HG03521 (cell line): ENCODE data around the gene TRAPPC4.
"Not testable (repeated sequence)": the region's sequence is repeated elsewhere in the genome, so short reads cannot be mapped to it uniquely, and the experiment has no call there.

ENCODE experiments used
- ATAC-seq: cut with Tn5 transposase; IDR thresholded peaks from one replicate; pipeline ENCODE4 v1.9.1; 2021; ENCODE audit warnings: mild to moderate bottlenecking, moderate library complexity; ENCODE audit not compliant: unreplicated experiment

Gene TRAPPC4

DNA sequence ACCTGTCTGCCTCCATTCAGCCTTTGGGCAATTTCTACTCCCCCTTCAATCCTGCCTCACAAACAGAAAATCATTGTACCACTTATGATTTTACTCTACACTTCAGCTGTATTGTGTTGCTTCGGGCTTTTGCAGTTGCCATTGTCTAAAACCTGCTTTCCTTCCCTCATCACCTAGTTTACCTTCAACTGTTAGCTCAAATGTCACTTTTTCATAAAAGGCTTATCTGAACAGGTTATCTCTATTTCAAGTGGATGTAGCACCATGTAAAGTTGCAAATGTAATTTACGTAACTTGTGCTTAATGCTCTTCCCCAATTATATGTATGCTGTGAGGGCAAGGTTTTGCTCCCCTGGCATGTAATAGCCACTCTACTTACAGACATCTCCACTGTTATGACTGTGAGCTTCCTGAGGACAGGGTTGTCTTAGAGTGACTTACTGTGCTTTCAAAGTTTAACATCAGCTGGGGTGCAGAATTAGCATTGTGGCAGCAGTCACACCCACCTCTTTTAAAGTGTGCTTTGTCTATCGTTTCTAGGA lies 5.9 kb upstream of the TRAPPC4 start:
- no peak for ATAC-seq

DNA sequence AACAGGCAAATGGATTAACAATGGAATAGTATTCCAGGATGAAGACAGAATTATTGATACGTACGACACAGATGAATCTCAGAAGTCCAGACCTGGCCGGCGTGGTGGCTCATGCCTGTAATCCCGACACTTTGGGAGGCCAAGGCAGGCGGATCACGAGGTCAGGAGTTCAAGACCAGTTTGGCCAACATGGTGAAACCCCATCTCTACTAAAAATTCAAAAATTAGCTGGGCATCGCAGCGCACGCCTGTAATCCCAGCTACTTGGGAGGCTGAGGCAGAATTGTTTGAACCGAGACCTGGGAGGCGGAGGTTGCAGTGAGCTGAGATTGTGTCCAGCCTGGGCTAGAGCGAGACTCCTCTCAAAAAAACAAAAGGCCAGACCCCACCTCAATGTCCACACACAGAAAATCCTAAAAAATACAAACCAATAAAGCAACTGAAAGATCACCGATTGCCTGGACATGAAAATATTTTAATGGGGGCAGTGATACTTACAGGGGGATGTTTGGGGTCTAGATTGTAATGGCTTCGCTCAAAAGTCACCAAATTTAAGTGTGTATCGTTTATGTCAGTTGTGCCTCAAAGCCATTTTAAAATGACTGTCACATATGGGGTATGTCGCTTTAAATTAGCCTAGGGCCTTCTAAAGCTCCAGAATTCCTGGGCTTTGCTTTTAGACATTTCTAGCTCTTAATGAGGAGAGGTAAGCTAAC lies 4.2 kb upstream of the TRAPPC4 start:
- ATAC-seq: no peak

DNA sequence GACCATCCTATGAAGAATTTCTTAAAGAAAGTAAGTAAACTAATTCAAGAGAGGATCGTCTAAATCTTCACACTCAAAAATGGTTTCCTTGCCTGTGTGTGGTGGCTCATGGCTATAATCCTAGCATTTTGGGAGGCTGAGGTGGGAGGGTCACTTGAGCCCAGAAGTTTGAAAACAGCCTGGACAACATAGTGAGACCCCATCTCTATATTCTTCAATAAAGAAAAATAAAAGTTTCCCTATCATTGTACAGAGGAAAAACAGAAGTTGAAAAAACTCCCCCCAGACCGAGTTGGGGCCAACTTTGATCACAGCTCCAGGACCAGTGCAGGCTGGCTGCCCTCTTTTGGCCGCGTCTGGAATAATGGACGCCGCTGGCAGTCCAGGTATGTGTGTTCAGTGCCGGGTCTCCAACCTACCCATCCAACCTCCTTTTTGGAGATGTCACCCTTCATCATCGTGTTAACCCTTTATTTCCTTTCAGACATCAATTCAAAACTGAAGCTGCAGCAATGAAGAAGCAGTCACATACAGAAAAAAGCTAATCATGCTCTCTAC lies 3.4 kb upstream of the TRAPPC4 start:
- ATAC-seq: no peak

GRCh38 chr11:119016216-119017009 lies 2.2 kb upstream of the TRAPPC4 start:
- no peak for ATAC-seq

- not testable (repeated sequence) for ATAC-seq
These were observed 1.2 kb upstream of the TRAPPC4 start for GRCh38 chr11:119017377-119017776.

- no peak for ATAC-seq
These were observed 1.4 kb downstream of the TRAPPC4 start for GRCh38 chr11:119019996-119020395.

GRCh38 chr11:119021631-119022030 lies 3.1 kb downstream of the TRAPPC4 start:
- no peak for ATAC-seq

DNA sequence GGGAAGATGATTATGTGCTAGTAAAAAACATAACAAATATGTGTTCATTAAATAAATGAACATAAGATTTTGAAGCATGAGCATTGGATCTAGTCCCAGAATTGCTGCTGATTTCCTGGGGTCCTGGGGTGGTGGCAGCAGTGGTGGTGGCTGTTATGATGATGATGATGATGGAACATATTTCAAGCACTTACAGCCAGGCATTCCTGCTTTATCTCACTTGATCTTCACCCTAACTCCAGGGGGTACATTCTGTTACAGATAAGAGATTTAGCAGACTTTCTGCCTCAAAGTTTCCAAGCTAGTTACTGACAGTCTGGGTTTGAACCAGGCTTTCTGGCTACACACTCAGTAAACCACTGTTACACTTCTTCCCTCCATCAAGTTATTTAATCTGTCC lies 5.2 kb downstream of the TRAPPC4 start:
- ATAC-seq: no peak

- ATAC-seq: no peak
These were observed 6.0 kb downstream of the TRAPPC4 start for GRCh38 chr11:119024430-119025098.

DNA sequence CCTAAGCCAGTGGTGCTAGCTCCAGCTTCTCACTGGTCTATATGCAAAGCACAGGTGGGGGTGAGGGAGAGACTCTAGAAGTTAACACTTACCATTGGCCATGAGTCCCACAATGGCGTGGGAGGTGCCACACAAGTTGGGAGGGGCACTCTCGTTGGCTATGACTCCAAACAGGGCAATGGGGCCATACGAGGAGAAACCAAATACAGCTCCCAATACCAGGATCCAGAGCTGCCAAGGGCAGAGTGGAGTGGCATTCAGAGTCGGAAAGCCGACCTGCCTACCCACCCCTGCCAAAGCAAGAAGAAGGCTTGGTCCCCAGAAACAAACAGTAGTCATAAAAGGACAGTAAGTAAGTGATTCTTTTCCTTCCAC lies 6.5 kb downstream of the TRAPPC4 start:
- ATAC-seq: no peak

GRCh38 chr11:119025541-119025940 lies 7.0 kb downstream of the TRAPPC4 start:
- ATAC-seq: no peak

GRCh38 chr11:119025978-119026766 lies 7.6 kb downstream of the TRAPPC4 start:
- ATAC-seq: no peak

- ATAC-seq: no peak
These were observed 8.4 kb downstream of the TRAPPC4 start for GRCh38 chr11:119026970-119027369.

GRCh38 chr11:119027561-119028345 lies 9.2 kb downstream of the TRAPPC4 start:
- ATAC-seq: no peak

GRCh38 chr11:119028346-119029068 lies 9.9 kb downstream of the TRAPPC4 start:
- no peak for ATAC-seq

DNA sequence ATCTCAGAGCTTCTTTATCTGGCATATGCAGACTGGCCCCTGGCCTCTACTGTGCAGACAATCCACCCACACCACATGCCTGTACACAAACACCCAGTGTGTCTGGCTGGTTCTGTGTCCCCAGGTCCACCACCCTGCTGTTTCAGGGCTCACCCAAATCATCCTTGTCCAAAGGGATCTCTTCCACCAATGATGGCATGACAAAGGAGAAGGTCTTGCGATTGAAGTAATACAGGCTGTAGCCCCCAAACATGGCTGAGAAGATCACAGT lies 10.4 kb downstream of the TRAPPC4 start:
- no peak for ATAC-seq

GRCh38 chr11:119029340-119030028 lies 10.9 kb downstream of the TRAPPC4 start:
- ATAC-seq: peak; percentile 23

DNA sequence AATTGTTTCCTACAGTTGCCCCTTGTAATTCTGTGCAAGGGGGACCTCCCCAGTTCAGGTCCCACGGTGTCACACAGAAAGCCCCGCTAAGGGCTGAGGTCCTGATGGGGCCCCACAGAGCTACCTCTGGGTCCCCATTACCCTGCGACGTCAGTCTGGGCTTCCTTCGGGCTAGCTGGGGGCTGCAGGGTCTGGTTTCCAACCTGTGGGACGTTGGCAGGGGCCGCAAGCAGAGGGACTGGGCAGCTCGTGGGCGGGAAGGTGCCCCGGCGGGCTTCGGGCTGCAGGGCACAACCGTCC lies 11.4 kb downstream of the TRAPPC4 start:
- ATAC-seq: peak; percentile 8
